Lower leg skin (tissue), 4 donors: Measurements from ENCODE around the gene PRTN3. TPM values are rescaled to one million over a fixed set of nuclear protein-coding genes. Genes with fewer than 3 reads are reported as not detected.
"Not testable (repeated sequence)": the region's sequence is repeated elsewhere in the genome, so short reads cannot be mapped to it uniquely, and the experiment has no call there.

Experiments
- DNase-seq, 2 donors: peaks; one replicate each; pipeline ENCODE4 v3.0.0-alpha.2; 2019; ENCODE audit warnings: low spot score in 2 of 2
- H3K4me3 ChIP-seq: fragments of 200-600 bp; sonication (generic); 2 replicates; pipeline ENCODE4 v1.5.1; 2017; ENCODE audit warnings: mild to moderate bottlenecking, low read depth; ENCODE audit not compliant: poor library complexity, severe bottlenecking
- POLR2A ChIP-seq, 2 donors: fragments of 450-650 bp; IDR thresholded peaks; one replicate each; pipeline ENCODE4 v1.6.1; 2016 to 2017; ENCODE audit warnings: antibody characterized with exemption in 2 of 2, mild to moderate bottlenecking in 1 of 2, moderate library complexity in 1 of 2
- WGBS, 2 donors: methylation state at CpG; one replicate each; pipeline ENCODE4 v1.1.5; 2018; 5-methylcytosine and 5-hydroxymethylcytosine counted together
- intact Hi-C: fragments of 100-400 bp; cut with DNase I; formaldehyde crosslinking; loops from one replicate; pipeline ENCODE4 v1.15.0; 2023; ENCODE audit warnings: low total_unique reads
- total RNA-seq, 4 donors: library from RNA; depleted of rRNA; stranded (reverse); fragments of >200 nt; gene quantifications; one replicate each; pipeline ENCODE4 v1.1.0, GENCODE V29; 2016
- TF ChIP-seq, protein P1 (sequence below), 3 donors: fragments of 450-650 bp; IDR thresholded peaks; one replicate each; pipeline ENCODE4 v1.5.1; 2016; ENCODE audit warnings: antibody characterized with exemption in 3 of 3, mild to moderate bottlenecking in 3 of 3, moderate library complexity in 2 of 3

PRTN3 gene
- total RNA-seq, 4 donors from 2014 or later: 0.86 TPM; not detected in 3

DNA sequence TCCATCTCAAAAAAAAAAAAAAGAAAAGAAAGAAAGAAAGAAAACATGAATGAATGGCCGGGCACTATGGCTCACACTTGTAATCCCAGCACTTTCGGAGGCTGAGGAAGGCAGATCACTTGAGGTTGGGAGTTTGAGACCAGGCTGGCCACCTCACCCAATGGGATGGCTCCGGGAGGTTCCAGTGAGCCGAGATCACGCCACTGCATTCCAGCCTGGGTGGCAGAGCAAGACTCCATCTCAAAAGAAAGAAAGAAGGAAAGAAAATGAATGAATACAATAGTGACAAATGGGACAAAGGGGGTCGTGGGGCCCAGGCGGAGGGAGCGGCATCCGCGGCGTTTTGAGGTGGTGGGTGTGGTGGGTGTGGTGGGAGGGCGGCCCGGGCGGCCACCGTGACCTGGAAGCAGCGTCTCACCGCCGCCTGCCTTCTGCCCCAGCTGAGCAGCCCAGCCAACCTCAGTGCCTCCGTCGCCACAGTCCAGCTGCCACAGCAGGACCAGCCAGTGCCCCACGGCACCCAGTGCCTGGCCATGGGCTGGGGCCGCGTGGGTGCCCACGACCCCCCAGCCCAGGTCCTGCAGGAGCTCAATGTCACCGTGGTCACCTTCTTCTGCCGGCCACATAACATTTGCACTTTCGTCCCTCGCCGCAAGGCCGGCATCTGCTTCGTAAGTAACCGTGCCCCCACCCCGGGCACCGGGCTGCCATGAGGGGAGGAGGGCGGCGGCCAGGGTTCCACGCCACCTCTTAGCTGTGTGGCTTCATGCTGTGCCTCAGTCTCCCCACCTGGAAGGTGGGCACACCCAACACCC is 5.1 kb downstream of the PRTN3 start:
- intact Hi-C loops: loop anchor here (10.0 kb wide), 1 partner anchor 81 kb away; no protein-coding TSS in a partner anchor
- WGBS, 2 donors: 62 to 68% methylated on average over 28 to 35 of the region's 37 CpGs
- no peak for TF ChIP-seq POLR2A (IDR thresholded peaks at IDR 0.05)
- TF ChIP-seq, protein P1, sequence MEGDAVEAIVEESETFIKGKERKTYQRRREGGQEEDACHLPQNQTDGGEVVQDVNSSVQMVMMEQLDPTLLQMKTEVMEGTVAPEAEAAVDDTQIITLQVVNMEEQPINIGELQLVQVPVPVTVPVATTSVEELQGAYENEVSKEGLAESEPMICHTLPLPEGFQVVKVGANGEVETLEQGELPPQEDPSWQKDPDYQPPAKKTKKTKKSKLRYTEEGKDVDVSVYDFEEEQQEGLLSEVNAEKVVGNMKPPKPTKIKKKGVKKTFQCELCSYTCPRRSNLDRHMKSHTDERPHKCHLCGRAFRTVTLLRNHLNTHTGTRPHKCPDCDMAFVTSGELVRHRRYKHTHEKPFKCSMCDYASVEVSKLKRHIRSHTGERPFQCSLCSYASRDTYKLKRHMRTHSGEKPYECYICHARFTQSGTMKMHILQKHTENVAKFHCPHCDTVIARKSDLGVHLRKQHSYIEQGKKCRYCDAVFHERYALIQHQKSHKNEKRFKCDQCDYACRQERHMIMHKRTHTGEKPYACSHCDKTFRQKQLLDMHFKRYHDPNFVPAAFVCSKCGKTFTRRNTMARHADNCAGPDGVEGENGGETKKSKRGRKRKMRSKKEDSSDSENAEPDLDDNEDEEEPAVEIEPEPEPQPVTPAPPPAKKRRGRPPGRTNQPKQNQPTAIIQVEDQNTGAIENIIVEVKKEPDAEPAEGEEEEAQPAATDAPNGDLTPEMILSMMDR (IDR thresholded peaks at IDR 0.05): no peak
- no peak for DNase-seq
- no peak overlapping the region for H3K4me3 ChIP-seq

GRCh38 chr19:848386-848921 is 7.7 kb downstream of the PRTN3 start:
- H3K4me3 ChIP-seq: no peak overlapping the region
- intact Hi-C loops: loop anchor here (10.0 kb wide), 1 partner anchor 84 kb away; no protein-coding TSS in a partner anchor
- WGBS, 2 donors: 34 to 41% methylated on average over 12 of the region's 12 CpGs
- TF ChIP-seq, protein P1 (IDR thresholded peaks at IDR 0.05): no peak
- no peak for TF ChIP-seq POLR2A (IDR thresholded peaks at IDR 0.05)
- DNase-seq: no peak

DNA sequence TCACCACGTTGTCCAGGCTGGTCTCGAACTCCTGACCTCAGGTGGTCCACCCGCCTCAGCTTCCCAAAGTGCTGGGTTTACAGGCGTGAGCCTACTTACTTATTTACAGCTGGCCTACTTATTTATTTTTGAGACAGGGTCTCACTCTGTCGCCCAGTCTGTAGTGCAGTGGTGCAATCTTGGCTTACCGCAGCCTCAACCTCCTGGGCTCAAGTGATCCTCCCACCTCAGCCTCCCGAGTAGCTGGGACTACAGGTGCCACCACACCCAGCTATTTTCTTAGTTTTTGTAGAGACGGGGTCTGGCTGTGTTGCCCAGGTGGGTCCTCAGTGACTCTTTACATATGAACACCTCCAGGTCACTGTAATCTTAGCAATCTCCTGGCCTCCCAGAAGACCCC is 8.4 kb downstream of the PRTN3 start:
- 82 to 85% methylated on average over 8 of the region's 8 CpGs for WGBS, 2 donors
- DNase-seq, H3K4me3 ChIP-seq: not testable (repeated sequence)
- intact Hi-C loops: loop anchor here (10.0 kb wide), 1 partner anchor 84 kb away; no protein-coding TSS in a partner anchor

DNA sequence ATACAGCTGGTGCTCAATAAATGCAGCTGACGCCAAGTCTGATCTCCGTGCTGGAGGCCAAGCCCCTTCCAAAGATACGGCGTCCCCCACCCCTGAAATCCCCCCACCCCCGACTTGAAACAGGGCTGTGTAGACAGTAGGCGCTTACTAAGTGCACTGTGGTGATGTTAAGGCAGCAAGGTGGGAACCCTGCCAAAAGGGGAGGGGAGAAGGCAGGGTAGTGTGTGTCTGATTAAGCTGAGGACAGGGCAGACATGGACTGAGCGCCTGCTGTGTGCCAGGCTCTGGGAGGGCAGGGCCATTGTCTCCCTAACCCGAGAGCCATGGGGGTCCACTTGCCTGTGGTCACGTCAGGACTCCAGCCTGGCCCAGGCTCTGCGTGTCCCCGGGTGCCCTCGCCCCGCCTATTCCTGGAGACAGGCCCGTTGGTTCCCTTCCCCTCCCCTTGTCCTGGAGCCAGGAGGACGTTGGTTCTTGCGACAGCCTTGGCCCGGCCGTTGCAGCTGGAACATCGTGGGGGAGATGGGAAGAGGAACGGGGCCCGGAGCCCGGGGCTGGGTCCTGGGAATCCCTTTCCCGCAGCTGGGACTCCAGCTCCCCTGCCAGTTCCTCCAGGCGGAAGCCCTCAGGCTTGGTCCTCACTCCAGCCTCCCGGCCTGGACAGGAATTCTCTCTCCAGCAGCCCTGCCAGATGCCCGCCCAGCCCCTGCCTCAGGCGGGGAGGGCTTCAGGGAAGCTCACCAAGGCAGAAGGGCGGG is 9.6 kb downstream of the PRTN3 start:
- TF ChIP-seq, protein P1 (IDR thresholded peaks at IDR 0.05): no peak
- TF ChIP-seq POLR2A (IDR thresholded peaks at IDR 0.05): no peak
- DNase-seq: peak; percentile 86 to 98
- no peak overlapping the region for H3K4me3 ChIP-seq
- intact Hi-C loops: loop anchor here (10.0 kb wide), 1 partner anchor 134 kb away; the partner anchor contains the start of gene WDR18
- WGBS, 2 donors: 17 to 49% methylated on average over 11 to 28 of the region's 28 CpGs

DNA sequence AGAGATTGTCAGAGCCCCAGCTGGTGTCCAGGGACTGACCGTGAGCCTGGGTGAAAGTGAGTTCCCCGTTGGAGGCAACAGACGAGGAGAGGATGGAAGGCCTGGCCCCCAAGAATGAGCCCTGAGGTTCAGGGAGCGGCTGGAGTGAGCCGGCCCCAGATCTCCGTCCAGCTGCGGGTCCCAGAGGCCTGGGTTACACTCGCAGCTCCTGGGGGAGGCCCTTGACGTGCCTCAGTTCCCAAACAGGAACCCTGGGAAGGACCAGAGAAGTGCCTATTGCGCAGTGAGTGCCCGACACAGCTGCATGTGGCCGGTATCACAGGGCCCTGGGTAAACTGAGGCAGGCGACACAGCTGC is 10.2 kb downstream of the PRTN3 start:
- intact Hi-C loops: loop anchor here (10.0 kb wide), 1 partner anchor 134 kb away; the partner anchor contains the start of gene WDR18
- 29% methylated on average over 11 to 13 of the region's 13 CpGs for WGBS, 2 donors
- TF ChIP-seq, protein P1 (IDR thresholded peaks at IDR 0.05): no peak
- TF ChIP-seq POLR2A (IDR thresholded peaks at IDR 0.05): no peak
- DNase-seq: no peak
- H3K4me3 ChIP-seq: no peak overlapping the region
